KG1 (cell line): ENCODE measurements around the gene TRPM5.

Experiments
- DNase-seq: peaks from one replicate; lab custom pipeline; 2025; lab: John Stamatoyannopoulos, UW

TRPM5 gene

DNA sequence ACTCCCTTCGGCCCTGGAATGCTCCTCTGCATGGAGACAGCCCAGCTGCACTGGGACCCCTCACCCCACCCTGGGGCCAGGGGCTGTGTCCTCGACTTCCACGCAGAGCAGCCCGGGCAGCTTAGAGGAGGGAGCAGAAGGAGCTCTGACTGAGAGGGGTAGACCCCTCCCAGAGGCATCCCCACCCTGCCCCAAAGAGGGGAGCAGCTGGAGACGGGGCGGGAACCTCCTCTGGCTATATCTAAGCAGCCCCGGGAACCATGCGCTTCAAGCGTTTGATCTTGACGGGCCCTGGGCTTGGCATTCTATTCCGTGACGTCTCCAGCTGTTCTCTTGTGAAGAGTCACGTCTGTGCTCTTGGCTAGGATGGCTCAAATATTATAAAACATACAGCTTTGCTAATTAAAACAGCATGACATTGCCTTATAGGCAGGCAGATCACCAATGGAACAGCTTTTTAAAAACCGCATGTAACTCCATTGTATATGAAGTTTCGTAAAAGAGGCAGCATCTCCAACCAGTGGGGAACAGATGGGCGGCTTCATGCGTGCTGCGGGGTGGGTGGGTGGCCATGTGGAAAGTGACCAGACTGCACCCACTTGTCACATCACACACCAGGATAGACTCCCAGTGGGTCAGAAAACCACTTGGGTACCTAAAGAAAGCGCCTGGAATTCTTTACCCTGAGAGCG lies 8.2 kb upstream of the TRPM5 start:
- DNase-seq: no peak

GRCh38 chr11:2451916-2452315 lies 7.6 kb upstream of the TRPM5 start:
- no peak for DNase-seq

DNA sequence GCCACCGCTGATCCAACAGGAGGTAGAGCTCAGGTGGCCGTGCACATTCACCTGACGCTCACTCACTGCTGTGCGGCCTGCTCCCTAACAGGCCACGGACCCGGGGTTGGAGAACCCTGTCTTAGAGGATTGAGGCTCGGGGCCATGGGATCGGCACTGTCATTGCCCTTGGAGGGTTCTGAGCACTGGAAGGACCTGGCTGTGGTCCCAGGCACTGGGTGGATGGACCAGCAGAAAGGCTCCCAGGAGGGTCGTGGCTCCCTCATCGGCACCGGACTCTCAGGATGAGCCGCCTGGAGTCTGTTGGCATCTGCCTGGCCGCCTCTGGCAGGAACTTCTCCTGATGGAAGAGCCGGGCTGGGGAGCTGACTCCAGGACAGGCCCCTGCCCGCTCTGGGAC lies 7.0 kb upstream of the TRPM5 start:
- DNase-seq: no peak

DNA sequence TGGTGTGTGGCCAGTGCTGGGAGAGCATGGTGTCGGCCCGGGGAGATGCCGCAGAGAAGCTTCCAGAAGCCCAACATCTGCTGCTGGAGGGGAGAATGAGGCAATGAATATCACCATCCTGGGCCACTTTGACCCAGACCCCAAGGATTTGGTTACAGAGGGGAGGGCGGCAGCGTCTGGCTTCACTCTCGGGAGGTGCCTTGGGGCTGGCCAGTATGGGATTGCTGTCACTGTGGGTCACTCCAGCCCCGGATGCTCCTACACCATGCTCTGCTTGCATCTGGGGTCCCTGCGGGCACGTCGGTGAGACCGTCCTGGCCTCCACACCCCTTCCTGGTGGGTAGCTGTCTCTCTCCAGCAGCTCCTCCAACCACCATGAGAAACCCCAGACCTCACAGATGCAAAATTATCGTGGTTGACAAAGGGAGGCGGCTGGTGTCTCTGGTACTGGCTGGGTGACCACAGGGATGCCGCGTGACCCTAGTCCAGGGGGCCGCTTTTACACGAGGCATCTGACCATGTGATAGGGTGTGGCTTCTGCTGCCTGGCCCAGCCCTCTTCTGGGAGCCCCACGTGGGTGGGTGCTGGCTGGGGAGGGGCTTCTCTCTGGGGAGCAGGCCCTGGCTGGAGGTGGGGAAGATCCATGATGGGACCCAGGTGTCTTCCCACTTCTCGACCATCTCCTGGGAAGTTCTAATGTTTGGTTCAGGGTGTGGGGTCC lies 6.2 kb upstream of the TRPM5 start:
- DNase-seq: no peak

DNA sequence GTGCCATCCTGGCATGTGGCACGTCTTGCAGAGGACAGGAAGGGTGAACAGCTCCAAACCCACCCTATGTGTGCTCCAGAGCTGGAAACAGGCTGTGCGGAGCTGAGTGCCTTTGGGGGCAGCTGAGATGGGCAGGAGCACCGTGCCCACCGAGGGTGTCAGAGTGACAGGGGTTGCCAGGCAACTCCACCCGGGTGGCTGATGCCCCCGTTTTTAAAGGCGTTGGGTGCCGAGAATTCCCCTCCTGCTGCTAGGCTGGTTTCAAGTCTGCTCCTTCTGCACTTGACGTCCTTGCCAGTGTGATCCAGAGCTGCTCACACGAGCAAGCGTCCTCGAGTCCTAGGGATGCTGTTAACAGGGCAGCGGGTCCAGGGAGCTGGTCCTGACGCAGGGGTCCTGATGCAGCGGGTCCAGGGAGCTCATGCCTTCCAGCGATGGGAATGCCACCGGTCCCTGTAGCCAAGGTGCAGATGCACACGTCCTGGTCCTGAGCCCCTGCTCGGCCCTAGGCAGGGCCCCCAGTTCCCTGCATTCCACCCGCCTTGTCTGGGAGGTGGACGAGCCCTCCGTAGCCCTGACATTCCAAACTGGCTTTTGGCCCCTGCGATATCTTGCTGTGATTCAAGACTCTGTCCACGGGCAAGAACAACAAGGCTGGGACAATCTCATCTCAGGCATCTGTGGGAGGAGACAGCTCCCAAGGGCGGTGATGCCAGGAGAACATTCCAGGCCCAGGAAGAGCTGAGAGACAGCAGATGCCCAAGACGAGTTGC lies 5.4 kb upstream of the TRPM5 start:
- no peak for DNase-seq

DNA sequence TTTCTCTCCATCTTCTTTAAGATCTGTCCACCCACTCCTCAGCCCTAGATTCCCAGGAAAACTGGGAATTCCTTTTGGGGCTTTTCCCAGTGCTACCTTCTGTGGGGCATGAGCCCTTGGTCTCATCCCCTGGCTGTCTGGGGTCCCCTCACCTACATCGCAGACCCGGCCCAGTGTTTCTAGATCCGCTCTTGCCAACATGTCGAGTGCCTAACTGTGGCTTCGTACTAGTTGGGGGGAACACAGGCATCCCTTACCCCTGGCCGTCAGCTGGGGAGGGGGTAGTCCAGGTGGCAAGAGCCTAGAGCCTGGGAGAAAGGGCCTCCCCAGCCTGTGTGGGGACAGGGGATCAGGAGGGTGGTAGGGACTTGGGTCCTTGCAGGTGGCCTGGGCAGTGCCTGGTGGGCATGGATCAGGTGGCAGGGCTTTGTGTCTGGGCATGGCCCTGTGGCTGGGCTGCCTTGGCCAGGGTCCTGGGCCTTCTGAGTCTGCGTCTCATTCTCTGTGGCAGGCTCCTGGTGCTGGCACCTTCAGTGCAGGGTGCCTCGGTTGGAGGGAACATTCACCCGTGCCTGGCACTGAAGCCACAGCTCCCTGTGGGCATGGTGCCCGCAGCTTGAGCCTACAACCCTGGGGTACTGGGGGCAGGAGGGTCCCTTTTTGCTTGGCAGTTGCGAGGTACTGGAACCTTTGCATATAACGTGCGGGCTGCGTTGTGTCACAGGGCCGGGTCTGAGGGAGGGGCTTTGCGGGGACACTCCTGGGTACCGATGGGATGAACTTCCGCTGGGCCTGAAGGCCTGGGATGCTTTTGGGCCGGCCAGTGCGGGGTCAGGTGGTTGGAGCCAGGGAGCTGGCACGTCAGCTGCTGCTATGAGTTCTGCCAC lies 4.6 kb upstream of the TRPM5 start:
- DNase-seq: no peak

DNA sequence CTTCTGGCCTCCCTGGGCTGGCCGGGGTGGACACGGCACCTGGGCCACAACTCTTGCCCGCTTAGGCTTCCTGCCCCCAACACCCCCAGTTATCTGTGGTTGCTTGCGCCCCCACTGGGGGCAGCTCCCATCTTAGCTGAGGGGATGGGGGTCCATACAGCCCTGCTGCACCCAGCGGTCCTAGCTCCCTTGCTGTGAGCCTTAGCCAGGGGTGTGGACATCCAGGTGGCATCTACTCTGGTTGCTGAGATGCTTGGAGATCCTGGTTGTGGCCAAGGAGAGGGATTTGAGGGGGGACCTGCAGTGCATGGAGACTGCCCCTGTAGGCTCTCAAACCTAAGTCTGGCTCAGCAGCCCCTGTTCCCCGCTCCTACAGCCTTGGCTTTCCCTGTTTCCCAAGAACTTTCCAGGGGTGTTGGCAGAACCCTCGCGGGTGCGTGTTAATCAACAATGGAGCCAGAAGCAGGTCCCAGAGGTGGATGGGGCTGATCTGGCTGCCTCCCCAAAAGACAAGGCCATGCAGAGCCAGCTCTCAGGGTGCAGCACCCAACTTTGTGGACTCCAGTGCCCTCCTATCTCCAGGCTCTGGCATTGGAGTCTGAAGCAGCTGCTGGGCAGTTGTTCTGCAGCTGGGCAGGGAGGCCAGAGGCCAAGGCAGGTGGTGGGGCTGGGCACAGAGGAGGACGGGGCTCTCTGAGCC lies 3.8 kb upstream of the TRPM5 start:
- no peak for DNase-seq

DNA sequence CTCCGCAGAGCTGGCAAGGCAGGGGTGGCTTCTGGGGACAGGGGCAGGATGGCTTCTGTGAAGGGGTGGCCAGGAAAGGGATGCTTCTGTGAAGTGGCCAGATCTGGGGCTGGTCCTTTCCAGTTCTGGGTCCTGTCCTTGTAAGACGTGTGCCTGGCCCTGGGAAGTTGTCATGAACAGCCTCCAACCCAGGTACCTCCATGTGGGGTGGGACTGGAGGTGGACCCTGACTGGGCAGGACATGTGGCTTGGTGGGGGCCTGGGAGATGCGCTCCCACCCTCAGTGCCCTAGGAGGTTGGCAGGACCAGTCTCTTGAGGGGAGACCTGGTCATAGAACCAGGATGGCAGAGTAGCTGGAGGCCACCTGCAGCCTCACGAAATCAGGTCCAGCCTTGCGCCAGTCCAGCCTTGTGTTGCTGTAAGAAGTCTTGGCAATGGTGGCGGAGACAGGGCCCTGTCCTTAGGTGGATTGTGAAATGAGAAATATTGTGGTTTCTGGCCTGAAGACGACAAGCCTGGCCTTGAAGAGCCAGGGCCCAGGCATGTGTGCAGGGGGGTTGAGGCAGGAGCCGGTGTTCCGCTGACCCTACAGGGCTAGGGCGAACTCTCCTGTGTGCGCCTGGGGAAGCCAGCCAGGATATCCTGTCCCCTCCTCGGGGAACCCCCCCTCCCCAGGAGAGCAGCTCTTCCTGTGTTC lies 3.1 kb upstream of the TRPM5 start:
- DNase-seq: no peak

DNA sequence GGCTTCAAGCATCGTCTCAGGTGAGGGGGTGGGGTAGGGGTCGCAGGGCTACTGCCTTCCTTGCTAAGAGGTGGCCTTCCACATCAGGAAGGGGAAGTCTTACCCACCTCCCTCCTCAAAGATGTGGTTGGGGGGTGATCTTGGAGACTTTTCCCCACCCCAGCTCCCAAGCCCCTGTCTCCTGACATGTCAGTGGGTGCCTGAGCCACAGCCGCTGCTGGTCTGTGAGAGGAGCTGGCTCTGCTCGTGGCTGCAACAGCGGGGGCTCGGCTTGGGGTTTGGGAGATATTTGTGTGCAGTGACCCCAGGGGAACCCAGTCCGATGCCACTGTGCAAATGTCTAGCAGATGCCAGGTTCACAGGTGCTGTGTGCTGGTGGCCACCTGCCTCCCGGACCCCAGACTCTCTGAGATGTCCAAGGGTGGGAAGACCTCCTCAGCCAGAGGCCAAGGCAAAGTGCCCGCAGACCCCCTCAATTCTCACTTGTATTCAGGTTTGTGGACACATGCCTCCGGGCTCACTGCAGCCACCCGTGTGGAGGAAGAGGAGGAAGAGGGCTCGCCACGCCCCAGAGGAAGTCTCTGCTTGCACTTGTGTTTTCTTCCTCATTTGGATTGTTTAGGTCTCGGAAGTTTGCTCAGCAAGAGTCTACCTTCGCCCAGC lies 2.4 kb upstream of the TRPM5 start:
- peak; percentile 37 for DNase-seq

GRCh38 chr11:2445746-2446551 lies 1.6 kb upstream of the TRPM5 start:
- no peak for DNase-seq

DNA sequence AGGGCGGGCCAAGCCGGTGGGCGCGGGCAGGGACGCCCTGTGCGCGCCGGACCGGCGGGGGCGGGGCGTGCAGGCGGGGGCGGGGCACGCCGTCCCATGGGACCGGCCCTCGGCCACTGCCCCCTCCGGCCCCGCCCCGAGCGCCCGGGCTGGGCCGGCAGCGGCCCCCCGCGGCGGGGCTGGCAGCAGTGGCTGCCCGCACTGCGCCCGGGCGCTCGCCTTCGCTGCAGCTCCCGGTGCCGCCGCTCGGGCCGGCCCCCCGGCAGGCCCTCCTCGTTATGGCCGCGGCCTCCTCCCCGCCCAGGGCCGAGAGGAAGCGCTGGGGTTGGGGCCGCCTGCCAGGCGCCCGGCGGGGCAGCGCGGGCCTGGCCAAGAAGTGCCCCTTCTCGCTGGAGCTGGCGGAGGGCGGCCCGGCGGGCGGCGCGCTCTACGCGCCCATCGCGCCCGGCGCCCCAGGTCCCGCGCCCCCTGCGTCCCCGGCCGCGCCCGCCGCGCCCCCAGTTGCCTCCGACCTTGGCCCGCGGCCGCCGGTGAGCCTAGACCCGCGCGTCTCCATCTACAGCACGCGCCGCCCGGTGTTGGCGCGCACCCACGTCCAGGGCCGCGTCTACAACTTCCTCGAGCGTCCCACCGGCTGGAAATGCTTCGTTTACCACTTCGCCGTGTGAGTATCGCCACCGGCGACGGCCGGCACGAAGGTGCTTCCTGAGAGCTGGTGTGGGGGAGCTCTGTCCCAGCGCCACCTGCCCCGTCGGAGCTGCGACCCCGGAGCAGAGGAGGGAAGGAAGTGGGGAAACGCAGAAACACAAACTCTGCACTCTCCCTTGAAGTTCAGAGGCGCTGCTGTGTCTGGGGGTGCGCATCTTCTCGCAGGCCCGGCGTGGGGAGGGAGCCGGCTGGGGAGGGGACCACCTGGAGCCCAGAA lies 769 bp upstream of the TRPM5 start, which contains the start of gene KCNQ1:
KCNQ1 (plus strand) TSS at position 188 of the 925 bp plus-strand sequence; CDS start at position 279, 91 bp downstream.
- peak; percentile 14 for DNase-seq

- no peak for DNase-seq
Measured at GRCh38 chr11:2443406-2443805, 908 bp downstream of the TRPM5 start.

DNA sequence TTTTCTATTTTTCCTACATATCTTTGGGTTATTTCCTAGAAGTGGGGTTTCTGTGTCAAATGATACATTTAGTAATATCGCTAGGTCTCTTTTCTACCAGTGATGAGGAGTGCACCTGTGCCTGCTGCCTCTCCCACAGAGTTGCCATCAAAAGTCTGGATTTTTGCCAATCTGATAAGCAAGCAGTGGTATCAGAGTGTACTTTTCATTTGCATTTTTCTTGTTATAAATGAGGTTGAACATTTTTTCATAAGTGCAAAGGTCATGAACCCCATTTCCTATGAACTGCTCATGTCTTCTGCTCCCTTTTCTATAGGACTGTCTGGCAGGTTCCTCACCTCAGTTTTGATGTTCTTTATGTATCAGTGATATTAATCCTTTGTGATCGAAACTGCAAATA lies 1.7 kb downstream of the TRPM5 start:
- no peak for DNase-seq

DNA sequence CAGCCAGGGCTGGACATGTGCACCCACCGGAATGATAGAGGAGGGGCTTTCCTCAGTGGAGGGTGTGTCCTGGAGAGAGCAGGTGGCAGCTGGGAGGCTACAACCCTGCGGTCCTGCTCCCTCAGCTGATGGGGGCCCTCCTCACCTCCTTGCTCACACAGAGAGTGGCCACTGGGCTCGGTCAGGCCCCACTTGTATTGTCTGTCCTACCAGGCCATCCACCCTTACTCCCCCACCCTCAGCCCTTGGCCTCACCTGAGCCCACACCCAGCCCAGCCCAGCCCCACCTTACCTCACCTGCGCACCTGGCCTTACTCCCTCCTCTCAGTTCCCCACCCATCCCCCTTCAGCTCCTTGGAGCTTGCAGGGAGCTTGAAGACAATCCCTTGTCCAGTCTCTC lies 3.1 kb downstream of the TRPM5 start:
- no peak for DNase-seq

GRCh38 chr11:2440646-2441045 lies 3.7 kb downstream of the TRPM5 start:
- peak; percentile 32 for DNase-seq

DNA sequence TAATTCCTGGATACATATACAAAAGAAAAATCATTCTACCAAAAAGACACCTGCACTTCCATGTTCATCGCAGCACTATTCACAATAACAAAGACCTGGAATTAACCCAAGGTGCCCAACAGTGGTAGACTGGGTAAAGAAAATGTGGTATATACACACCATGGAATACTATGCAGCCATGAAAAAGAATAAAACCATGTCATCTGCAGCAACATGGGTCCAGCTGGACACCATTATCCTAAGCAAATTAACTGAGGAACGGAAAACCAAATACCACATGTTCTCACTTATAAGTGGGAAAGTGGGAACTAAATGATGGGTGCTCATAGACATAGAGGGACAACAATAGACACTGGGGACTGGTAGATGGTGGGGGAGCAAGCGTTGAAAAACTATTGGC lies 4.5 kb downstream of the TRPM5 start:
- no peak for DNase-seq

GRCh38 chr11:2437516-2437915 lies 6.8 kb downstream of the TRPM5 start:
- DNase-seq: no peak

DNA sequence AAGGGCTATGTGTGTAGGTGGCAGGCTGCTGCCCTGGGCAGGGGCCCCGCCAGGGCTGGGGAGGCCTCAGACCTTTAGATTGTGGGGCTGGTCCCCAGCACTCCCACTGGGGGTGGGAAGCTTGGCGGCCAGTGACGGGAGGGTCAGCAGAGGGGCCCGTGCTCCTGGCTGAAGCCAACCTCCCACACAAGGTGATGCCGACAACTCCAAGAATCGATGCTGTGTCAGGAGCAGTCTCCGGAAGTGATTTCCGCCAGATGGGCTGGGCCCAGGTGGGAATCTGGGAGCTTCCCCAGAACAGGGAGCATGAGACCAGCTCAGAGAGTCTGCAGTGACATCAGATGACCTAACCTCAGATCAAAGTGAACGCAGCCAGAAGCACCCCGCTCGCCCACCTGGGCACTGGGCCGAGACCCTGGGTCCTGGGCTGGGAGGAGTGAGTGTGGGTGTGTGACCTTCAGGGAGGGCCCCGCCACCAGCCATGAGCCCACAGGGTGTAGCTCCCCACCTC lies 7.7 kb downstream of the TRPM5 start:
- DNase-seq: no peak
